Gastrocnemius medialis (tissue), 4 donors: ENCODE measurements around the gene SYNJ1.

Experiments used
- CTCF ChIP-seq, 5 experiments: fragments of 450-650 bp in 3 of 5; fragments of 200-600 bp in 2 of 5; sonication (generic) in 2 of 5; IDR thresholded peaks in 4 of 5; conservative IDR thresholded peaks in 1 of 5; 1 replicate in 4 of 5; 2 replicates in 1 of 5; pipeline ENCODE4 v1.5.1; 2016 to 2019; ENCODE audit warnings: antibody characterized with exemption in 5 of 5, mild to moderate bottlenecking in 3 of 5, moderate library complexity in 3 of 5
- POLR2A ChIP-seq, 2 donors: fragments of 450-650 bp; IDR thresholded peaks; one replicate each; pipeline ENCODE4 v1.6.1; 2017; ENCODE audit warnings: antibody characterized with exemption in 2 of 2, mild to moderate bottlenecking in 2 of 2, moderate library complexity in 2 of 2

- no peak for TF ChIP-seq POLR2A (IDR thresholded peaks at IDR 0.05)
- TF ChIP-seq CTCF (IDR thresholded peaks at IDR 0.05 in 4 of 5, conservative IDR thresholded peaks at IDR 0.05 in 1 of 5), result no peak
Measured at GRCh38 chr21:32741336-32741735, 13.5 kb upstream of the SYNJ1 start.
